ENCODE data around the gene TRIP13. TPM values are rescaled to one million over a fixed set of nuclear protein-coding genes. Genes with fewer than 3 reads are reported as not detected.

TRIP13 gene
- total and polyA plus RNA-seq, 2 experiments from 2014 or later = 9.2 to 9.4 TPM

GRCh38 chr5:909086-909485 is 16.4 kb downstream of the TRIP13 start:
- H3K4me1 ChIP-seq (ENCODE audit: insufficient read depth) = no peaks in the 10 kb centered on the region
- no peaks in the 10 kb centered on the region for H3K27me3 ChIP-seq
- TF ChIP-seq CTCF (IDR thresholded peaks at IDR 0.05; ENCODE audit: poor library complexity) (no peak), EZH2phosphoT487 (IDR thresholded peaks at IDR 0.05; ENCODE audit: low read depth, severe bottlenecking, unreplicated experiment) (no peak), EZH2 (IDR thresholded peaks at IDR 0.05; ENCODE audit: borderline replicate concordance) (no peak)
- H3K27ac ChIP-seq = no peak overlapping the region
- H3K9me3 ChIP-seq (ENCODE audit: low read depth) = no peaks in the 10 kb centered on the region
- H2AFZ ChIP-seq = no peak overlapping the region
- H3K36me3 ChIP-seq (replicated peaks; ENCODE audit: insufficient read depth, low read depth) = no peaks in the 10 kb centered on the region
- H3K4me3 ChIP-seq = no peak overlapping the region
- H3K4me2 ChIP-seq = no peak overlapping the region
- no peaks in the 10 kb centered on the region for H4K20me1 ChIP-seq (ENCODE audit: insufficient read depth, poor library complexity, severe bottlenecking)
- no peak for DNase-seq (ENCODE audit: low spot score)
- no peaks in the 10 kb centered on the region for H3K79me2 ChIP-seq
- 96% methylated on average over 8 of the region's 8 CpGs for WGBS (ENCODE audit: low lambda C conversion rate, missing lambda C conversion rate)
- no peaks in the 10 kb centered on the region for H3K9me2 ChIP-seq (replicated peaks; ENCODE audit: insufficient read depth)

GRCh38 chr5:909994-910768 is 17.5 kb downstream of the TRIP13 start:
- no peak for DNase-seq (ENCODE audit: low spot score)
- no peaks in the 10 kb centered on the region for H3K9me2 ChIP-seq (replicated peaks; ENCODE audit: insufficient read depth)
- no peaks in the 10 kb centered on the region for H3K9me3 ChIP-seq (ENCODE audit: low read depth)
- no peaks in the 10 kb centered on the region for H3K79me2 ChIP-seq
- 96% methylated on average over 18 of the region's 18 CpGs for WGBS (ENCODE audit: low lambda C conversion rate, missing lambda C conversion rate)
- no peak overlapping the region for H3K27ac ChIP-seq
- no peaks in the 10 kb centered on the region for H3K4me1 ChIP-seq (ENCODE audit: insufficient read depth)
- H3K36me3 ChIP-seq (replicated peaks; ENCODE audit: insufficient read depth, low read depth) = no peaks in the 10 kb centered on the region
- no peaks in the 10 kb centered on the region for H4K20me1 ChIP-seq (ENCODE audit: insufficient read depth, poor library complexity, severe bottlenecking)
- H2AFZ ChIP-seq = no peak overlapping the region
- TF ChIP-seq EZH2 (IDR thresholded peaks at IDR 0.05; ENCODE audit: borderline replicate concordance) (no peak), CTCF (IDR thresholded peaks at IDR 0.05; ENCODE audit: poor library complexity) (no peak)
- no peaks in the 10 kb centered on the region for H3K27me3 ChIP-seq
- no peak overlapping the region for H3K4me3 ChIP-seq
- H3K4me2 ChIP-seq = no peak overlapping the region

- no peaks in the 10 kb centered on the region for H3K36me3 ChIP-seq (replicated peaks; ENCODE audit: insufficient read depth, low read depth)
- H3K4me3 ChIP-seq = no peak overlapping the region
- H3K27ac ChIP-seq = no peak overlapping the region
- H3K79me2 ChIP-seq = no peaks in the 10 kb centered on the region
- no peaks in the 10 kb centered on the region for H3K4me1 ChIP-seq (ENCODE audit: insufficient read depth)
- H3K9me3 ChIP-seq (ENCODE audit: low read depth) = no peaks in the 10 kb centered on the region
- no peaks in the 10 kb centered on the region for H3K27me3 ChIP-seq
- 94% methylated on average over 7 of the region's 7 CpGs for WGBS (ENCODE audit: low lambda C conversion rate, missing lambda C conversion rate)
- no peak for TF ChIP-seq EZH2phosphoT487 (IDR thresholded peaks at IDR 0.05; ENCODE audit: low read depth, severe bottlenecking, unreplicated experiment)
- TF ChIP-seq CTCF (IDR thresholded peaks at IDR 0.05; ENCODE audit: poor library complexity) = no peak
- TF ChIP-seq EZH2 (IDR thresholded peaks at IDR 0.05; ENCODE audit: borderline replicate concordance) = no peak
- H2AFZ ChIP-seq = no peak overlapping the region
- H3K4me2 ChIP-seq = no peak overlapping the region
- H3K9me2 ChIP-seq (replicated peaks; ENCODE audit: insufficient read depth) = no peaks in the 10 kb centered on the region
- no peak for DNase-seq (ENCODE audit: low spot score)
- H4K20me1 ChIP-seq (ENCODE audit: insufficient read depth, poor library complexity, severe bottlenecking) = no peaks in the 10 kb centered on the region
These were observed 18.1 kb downstream of the TRIP13 start for GRCh38 chr5:910769-911160.
